ENCODE data around the gene ERC1.

DNA sequence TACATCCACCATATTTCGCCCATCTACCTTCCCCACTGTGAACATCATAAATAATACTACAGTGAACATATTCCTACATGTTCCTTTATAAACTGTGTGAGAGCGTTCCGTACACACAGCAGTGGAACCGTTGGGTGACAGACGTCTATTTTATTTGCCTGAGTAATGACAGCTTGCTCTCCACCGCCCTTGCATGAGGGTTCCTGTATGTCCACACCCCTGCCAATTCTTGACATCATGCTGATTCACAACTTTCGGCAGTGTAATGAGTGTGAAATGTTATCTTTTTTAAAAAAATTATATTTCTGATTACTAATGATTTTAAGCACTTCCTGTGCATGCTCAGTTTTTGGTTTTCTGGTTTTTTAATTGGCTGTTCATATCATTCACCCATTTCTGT, 37.2 kb upstream of the ERC1 start:
- TF ChIP-seq REST (IDR thresholded peaks at IDR 0.05; ENCODE audit: insufficient read depth in 1 of 2, low read depth in 2 of 2, low read length in 1 of 2), result no peak
- no peak for TF ChIP-seq SIN3A (IDR thresholded peaks at IDR 0.05; ENCODE audit: borderline replicate concordance, insufficient read depth, low read depth, low read length)
- TF ChIP-seq CTCF (IDR thresholded peaks at IDR 0.05), result no peak
- TF ChIP-seq TCF7L2 (IDR thresholded peaks at IDR 0.05; ENCODE audit: low read depth, low read length), result no peak
- TF ChIP-seq POLR2AphosphoS5 (IDR thresholded peaks at IDR 0.05; ENCODE audit: low read depth, low read length), result no peak
